Suprapubic skin (tissue), 3 donors: ENCODE results near the gene ZNF43.

Experiments
- POLR2A ChIP-seq, 2 donors: fragments of 450-650 bp; IDR thresholded peaks; one replicate each; pipeline ENCODE4 v1.6.1; 2017; ENCODE audit warnings: antibody characterized with exemption in 2 of 2, mild to moderate bottlenecking in 2 of 2, moderate library complexity in 2 of 2
- TF ChIP-seq, protein P1 (sequence below), 2 donors: fragments of 200-600 bp in 1 of 2; fragments of 450-650 bp in 1 of 2; sonication (generic) in 1 of 2; IDR thresholded peaks; one replicate each; pipeline ENCODE4 v1.5.1; 2016 to 2019; ENCODE audit warnings: antibody characterized with exemption in 2 of 2, mild to moderate bottlenecking in 1 of 2, moderate library complexity in 1 of 2

DNA sequence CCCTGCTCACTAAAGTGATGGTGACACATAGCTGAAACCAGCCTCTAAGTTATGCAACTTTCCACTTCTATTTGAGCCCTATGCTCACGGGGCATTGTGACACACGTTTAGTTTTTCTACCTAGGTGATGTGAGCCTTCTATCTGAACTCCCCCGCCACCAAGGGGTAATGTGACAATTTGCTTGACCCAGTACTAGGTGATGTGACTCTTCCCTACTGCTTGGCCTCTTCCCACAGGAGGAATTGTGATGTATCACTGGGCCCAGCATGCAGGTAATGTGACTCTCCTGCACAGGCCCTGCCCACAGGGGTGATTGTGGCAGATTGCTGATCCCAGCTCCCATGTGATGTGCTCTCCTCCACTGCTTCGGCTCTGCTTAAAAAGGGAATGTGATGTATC, 42.7 kb upstream of the ZNF43 start:
- TF ChIP-seq, protein P1, sequence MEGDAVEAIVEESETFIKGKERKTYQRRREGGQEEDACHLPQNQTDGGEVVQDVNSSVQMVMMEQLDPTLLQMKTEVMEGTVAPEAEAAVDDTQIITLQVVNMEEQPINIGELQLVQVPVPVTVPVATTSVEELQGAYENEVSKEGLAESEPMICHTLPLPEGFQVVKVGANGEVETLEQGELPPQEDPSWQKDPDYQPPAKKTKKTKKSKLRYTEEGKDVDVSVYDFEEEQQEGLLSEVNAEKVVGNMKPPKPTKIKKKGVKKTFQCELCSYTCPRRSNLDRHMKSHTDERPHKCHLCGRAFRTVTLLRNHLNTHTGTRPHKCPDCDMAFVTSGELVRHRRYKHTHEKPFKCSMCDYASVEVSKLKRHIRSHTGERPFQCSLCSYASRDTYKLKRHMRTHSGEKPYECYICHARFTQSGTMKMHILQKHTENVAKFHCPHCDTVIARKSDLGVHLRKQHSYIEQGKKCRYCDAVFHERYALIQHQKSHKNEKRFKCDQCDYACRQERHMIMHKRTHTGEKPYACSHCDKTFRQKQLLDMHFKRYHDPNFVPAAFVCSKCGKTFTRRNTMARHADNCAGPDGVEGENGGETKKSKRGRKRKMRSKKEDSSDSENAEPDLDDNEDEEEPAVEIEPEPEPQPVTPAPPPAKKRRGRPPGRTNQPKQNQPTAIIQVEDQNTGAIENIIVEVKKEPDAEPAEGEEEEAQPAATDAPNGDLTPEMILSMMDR (IDR thresholded peaks at IDR 0.05) = no peak
- TF ChIP-seq POLR2A (IDR thresholded peaks at IDR 0.05) = no peak
